Stimulated activated naive CD4-positive, alpha-beta T cell treated with Interleukin-2 at 50 U/mL for 16 hours (primary cell): ENCODE measurements around the gene SLC17A9.
A peak's percentile ranks its signal among the peaks of the same experiment; 100 is the strongest.

Experiments used
- DNase-seq: peaks from one replicate; lab custom pipeline; 2025; lab: John Stamatoyannopoulos, UW

SLC17A9 gene

DNA sequence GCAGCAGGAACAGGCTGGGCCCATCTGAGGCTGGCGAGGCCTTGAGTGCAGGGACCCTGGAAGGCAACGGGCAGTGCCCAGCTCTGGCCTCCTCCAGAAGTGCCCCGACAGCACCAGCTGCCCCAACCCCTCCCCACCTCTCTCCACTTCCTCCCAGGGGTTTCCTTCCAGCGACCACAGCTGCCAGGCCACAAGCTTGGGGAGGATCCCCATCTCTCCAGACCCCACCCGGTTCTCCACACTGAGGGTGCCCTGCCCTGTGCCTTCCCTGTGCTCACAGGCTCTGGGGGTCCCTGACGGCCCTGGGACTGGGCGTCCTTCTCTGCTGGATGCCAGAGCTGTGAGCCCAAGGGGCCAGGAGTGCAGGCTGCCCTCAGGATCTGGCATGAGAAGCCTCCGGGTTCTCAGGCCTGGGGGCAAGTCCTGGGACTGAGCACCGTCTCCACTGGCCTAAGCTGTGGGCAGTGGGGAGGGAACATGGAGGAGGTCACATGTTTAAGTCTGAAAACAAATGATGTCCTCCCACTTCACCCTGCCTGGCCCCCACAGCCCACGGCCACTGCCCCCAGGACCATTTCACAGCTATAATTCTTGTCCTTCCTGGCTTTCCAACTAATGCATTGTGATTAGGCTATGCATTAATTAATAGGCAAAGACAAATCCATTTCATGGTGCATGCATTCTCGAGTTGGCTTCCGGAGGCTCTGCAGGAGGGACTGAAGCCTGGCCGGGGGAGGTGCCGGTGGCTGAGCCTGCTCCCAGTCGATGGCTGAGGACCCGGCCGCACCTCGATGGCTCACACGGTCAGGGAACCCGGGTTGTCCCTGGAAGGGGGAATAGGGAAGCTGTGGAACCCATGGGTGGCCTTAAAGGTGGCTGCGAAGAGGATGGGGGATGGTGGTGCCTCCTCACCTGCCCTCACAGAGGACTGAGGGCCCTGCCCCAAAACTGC lies 29.9 kb downstream of the SLC17A9 start:
- no peak for DNase-seq

- no peak for DNase-seq
Measured at GRCh38 chr20:62983210-62983609, 30.7 kb downstream of the SLC17A9 start.

- no peak for DNase-seq
Measured at GRCh38 chr20:62984666-62985443, 32.3 kb downstream of the SLC17A9 start.

GRCh38 chr20:62985444-62985778 lies 32.9 kb downstream of the SLC17A9 start:
- DNase-seq: no peak

GRCh38 chr20:62986257-62986800 lies 33.8 kb downstream of the SLC17A9 start:
- no peak for DNase-seq

GRCh38 chr20:62987114-62987513 lies 34.6 kb downstream of the SLC17A9 start:
- no peak for DNase-seq

- peak; percentile 8 for DNase-seq
Measured at GRCh38 chr20:62989201-62989601, 36.7 kb downstream of the SLC17A9 start.

- DNase-seq: no peak
Measured at GRCh38 chr20:62990306-62990825, 37.9 kb downstream of the SLC17A9 start.

GRCh38 chr20:62991196-62991807 lies 38.8 kb downstream of the SLC17A9 start:
- DNase-seq: no peak

- no peak for DNase-seq
Measured at GRCh38 chr20:62991863-62992262, 39.4 kb downstream of the SLC17A9 start.

DNA sequence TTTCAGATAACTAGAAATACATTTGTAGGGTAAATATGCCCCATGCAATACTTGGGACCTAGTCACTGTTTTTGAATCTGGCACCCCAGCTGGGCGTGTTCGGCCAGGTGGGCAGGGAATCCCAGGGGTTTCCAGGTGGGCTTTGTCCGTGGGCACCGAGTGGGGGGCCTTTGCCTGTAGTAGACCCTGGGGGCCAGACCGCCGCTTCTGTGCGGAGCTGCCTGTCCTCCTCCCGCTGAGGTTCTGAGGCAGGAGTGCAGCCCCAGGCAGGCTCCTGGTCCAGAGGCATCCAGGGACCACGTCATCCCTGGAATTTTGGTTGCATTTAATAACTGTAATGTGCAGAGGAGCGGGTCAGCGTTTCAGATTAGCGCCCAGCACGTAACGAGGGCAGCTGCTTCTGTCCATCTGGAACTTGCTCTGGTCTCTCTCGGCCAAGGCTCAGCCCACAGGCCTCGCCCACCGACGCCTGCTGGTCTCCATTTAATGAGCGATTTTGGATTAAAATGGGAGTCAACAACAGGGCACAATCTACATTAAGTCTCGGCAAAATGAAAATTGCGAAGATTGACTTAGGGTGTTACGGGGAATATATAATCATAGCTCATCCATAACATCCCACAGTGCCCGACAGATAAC lies 41.5 kb downstream of the SLC17A9 start:
- no peak for DNase-seq

GRCh38 chr20:62994869-62995281 lies 42.4 kb downstream of the SLC17A9 start:
- DNase-seq: no peak

DNA sequence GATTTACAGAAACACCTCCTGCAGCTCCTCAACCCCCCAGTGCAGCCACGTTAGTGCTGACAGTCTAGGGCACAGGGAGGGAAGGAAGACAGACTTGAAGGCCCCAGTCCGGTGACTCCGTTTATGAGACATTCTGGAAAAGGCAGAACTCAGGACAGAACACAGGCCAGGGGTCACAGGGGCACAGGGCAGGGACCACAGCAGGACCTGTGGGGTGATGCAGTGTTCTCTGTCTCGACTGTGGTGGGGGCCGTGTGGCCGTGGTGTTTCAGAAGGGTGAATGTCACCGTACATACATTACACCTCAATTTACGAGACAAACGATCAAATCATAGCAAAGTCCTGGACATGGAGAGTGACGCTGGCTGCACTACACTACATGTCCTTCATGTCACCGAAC lies 43.0 kb downstream of the SLC17A9 start:
- DNase-seq: no peak

- no peak for DNase-seq
Measured at GRCh38 chr20:62995898-62996595, 43.5 kb downstream of the SLC17A9 start.

DNA sequence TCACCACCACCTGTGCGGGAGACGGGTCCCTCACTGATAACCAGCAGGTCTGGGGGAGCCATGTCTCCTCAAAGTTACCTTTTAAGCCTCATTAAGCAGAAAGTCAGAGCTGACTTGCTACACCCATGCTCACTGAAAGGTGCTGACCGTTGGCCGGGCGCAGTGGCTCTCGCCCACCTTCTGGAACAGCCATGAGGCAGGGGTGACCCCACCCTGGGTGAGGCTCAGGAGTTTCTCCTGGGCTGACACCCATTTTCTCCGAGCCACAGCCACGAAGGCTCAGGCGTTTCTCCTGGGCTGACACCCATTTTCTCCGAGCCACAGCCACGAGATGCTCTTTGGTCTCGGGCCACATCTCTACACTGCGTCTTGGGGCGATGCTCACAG lies 44.1 kb downstream of the SLC17A9 start:
- no peak for DNase-seq

- no peak for DNase-seq
Measured at GRCh38 chr20:62997417-62998035, 45.0 kb downstream of the SLC17A9 start.

GRCh38 chr20:62998449-62998848 lies 45.9 kb downstream of the SLC17A9 start:
- no peak for DNase-seq

DNA sequence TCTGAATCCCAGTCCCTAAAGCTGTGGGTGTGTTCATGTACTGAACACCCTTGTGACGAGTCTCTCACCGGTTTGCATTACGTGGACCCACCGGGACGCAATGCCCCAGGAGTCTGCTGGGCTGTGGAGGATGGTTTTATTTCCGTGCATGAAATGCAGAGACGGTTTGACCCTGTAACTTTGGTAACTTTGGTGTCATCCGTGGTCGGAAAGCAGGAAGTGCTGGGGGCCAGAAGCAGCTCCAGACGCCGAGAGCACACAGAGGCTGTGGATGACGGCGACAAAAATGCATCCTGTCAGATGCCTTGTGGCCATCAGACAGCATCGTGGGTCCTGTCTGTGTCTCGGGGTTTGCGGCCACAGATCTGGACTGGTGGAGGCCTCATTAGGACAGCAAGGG lies 47.1 kb downstream of the SLC17A9 start:
- no peak for DNase-seq

GRCh38 chr20:63000036-63000435 lies 47.5 kb downstream of the SLC17A9 start:
- no peak for DNase-seq

GRCh38 chr20:63000958-63001357 lies 48.4 kb downstream of the SLC17A9 start:
- no peak for DNase-seq

- no peak for DNase-seq
Measured at GRCh38 chr20:63002511-63002910, 50.0 kb downstream of the SLC17A9 start.
